Measurements from ENCODE around the gene STK32B. TPM values are rescaled to one million over a fixed set of nuclear protein-coding genes. Genes with fewer than 3 reads are reported as not detected.

The STK32B gene
- total and polyA plus RNA-seq, 2 experiments from 2014 or later, result 0.71 to 2.3 TPM

DNA sequence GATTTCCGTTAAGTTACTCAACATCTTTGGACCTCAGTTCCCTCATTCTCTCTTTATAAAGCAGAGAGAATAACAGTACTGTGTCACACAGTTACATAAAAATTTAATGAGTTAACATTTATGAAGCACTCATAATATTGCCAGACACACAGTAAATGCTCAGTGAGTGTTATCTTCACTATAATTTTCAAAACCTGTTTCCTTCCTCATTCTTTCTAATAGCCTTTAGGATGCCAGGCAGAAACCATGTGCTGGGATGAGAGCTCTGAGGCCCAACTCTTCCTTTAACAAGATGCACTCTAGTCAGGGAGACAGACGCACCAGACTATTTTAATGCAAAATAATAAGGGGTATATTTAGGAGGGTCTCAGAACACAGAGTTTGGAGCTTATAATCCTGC lies 208.2 kb downstream of the STK32B start:
- no peaks in the 10 kb centered on the region for H3K79me2 ChIP-seq (replicated peaks; ENCODE audit: insufficient read depth)
- no peaks in the 10 kb centered on the region for H4K20me1 ChIP-seq (replicated peaks; ENCODE audit: insufficient read depth)
- no peaks in the 10 kb centered on the region for H3K4me1 ChIP-seq (ENCODE audit: insufficient read depth)
- H3K4me2 ChIP-seq, result no peak overlapping the region
- no peak for ATAC-seq
- no peak overlapping the region for H3K4me3 ChIP-seq
- H3K9me3 Mint-ChIP-seq, result no peaks in the 10 kb centered on the region
- no peaks in the 10 kb centered on the region for H3K36me3 ChIP-seq (ENCODE audit: insufficient read depth)
- peaks cover 3% of the 10 kb centered on the region for H3K27me3 Mint-ChIP-seq (ENCODE audit: insufficient read depth, low read depth, poor library complexity)
- H3F3A ChIP-seq (replicated peaks; ENCODE audit: low read depth), result no peaks in the 10 kb centered on the region
- no peak overlapping the region for H3K27ac Mint-ChIP-seq
- DNase-seq (ENCODE audit: low spot score), result no peak
- no peaks in the 10 kb centered on the region for H3K27me3 ChIP-seq (ENCODE audit: insufficient read depth)
- no peaks in the 10 kb centered on the region for H3K36me3 Mint-ChIP-seq (ENCODE audit: low read depth)
- H2AFZ ChIP-seq, result no peak overlapping the region
- H3K9me2 ChIP-seq (ENCODE audit: insufficient read depth), result no peaks in the 10 kb centered on the region
- no peak overlapping the region for H3K4me3 Mint-ChIP-seq
- TF ChIP-seq, protein P1, sequence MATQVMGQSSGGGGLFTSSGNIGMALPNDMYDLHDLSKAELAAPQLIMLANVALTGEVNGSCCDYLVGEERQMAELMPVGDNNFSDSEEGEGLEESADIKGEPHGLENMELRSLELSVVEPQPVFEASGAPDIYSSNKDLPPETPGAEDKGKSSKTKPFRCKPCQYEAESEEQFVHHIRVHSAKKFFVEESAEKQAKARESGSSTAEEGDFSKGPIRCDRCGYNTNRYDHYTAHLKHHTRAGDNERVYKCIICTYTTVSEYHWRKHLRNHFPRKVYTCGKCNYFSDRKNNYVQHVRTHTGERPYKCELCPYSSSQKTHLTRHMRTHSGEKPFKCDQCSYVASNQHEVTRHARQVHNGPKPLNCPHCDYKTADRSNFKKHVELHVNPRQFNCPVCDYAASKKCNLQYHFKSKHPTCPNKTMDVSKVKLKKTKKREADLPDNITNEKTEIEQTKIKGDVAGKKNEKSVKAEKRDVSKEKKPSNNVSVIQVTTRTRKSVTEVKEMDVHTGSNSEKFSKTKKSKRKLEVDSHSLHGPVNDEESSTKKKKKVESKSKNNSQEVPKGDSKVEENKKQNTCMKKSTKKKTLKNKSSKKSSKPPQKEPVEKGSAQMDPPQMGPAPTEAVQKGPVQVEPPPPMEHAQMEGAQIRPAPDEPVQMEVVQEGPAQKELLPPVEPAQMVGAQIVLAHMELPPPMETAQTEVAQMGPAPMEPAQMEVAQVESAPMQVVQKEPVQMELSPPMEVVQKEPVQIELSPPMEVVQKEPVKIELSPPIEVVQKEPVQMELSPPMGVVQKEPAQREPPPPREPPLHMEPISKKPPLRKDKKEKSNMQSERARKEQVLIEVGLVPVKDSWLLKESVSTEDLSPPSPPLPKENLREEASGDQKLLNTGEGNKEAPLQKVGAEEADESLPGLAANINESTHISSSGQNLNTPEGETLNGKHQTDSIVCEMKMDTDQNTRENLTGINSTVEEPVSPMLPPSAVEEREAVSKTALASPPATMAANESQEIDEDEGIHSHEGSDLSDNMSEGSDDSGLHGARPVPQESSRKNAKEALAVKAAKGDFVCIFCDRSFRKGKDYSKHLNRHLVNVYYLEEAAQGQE (IDR thresholded peaks at IDR 0.05; ENCODE audit: unreplicated experiment), result no peak
- TF ChIP-seq JUNB (IDR thresholded peaks at IDR 0.05; ENCODE audit: unreplicated experiment) (no peak), ZNF331 (CRISPR knock-in tag; IDR thresholded peaks at IDR 0.05; ENCODE audit: low read depth) (no peak), CREB1 (CRISPR knock-in tag; IDR thresholded peaks at IDR 0.05; ENCODE audit: low read depth) (no peak), POLR2AphosphoS5 (IDR thresholded peaks at IDR 0.05; ENCODE audit: low read depth) (no peak), NANOG (IDR thresholded peaks at IDR 0.05; ENCODE audit: borderline replicate concordance) (no peak), STAT1 (IDR thresholded peaks at IDR 0.05; ENCODE audit: unreplicated experiment) (no peak)
- TF ChIP-seq, protein P2, sequence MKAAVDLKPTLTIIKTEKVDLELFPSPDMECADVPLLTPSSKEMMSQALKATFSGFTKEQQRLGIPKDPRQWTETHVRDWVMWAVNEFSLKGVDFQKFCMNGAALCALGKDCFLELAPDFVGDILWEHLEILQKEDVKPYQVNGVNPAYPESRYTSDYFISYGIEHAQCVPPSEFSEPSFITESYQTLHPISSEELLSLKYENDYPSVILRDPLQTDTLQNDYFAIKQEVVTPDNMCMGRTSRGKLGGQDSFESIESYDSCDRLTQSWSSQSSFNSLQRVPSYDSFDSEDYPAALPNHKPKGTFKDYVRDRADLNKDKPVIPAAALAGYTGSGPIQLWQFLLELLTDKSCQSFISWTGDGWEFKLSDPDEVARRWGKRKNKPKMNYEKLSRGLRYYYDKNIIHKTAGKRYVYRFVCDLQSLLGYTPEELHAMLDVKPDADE (IDR thresholded peaks at IDR 0.05), result no peak
- no peak overlapping the region for H3K27ac ChIP-seq (ENCODE audit: low read depth)
- H3K4me1 Mint-ChIP-seq, result no peaks in the 10 kb centered on the region

DNA sequence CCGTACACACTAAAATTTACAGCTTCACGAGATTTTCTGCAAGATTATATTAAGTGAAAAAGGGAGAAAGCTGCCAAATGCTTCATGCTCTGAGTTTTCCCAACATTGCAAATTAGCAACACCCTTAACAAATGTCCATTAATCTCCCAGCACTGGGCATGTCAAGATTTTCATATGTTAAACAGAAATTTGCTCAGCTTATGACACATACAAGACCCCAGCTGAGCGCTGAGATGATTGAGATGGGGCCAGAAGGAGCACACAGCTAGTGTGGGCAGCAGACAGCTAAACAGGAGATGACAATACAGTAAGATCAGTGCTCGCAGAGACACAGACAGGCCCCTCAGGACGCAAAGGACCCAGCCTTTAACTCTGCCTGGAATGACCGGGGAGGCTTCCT lies 208.8 kb downstream of the STK32B start:
- DNase-seq (ENCODE audit: low spot score) (no peak), ATAC-seq (no peak)
- no peak overlapping the region for H3K27ac Mint-ChIP-seq
- H3K36me3 ChIP-seq (ENCODE audit: insufficient read depth), result no peaks in the 10 kb centered on the region
- no peaks in the 10 kb centered on the region for H3K36me3 Mint-ChIP-seq (ENCODE audit: low read depth)
- H3K79me2 ChIP-seq (replicated peaks; ENCODE audit: insufficient read depth), result no peaks in the 10 kb centered on the region
- no peak overlapping the region for H3K4me2 ChIP-seq
- H2AFZ ChIP-seq, result no peak overlapping the region
- H3K27me3 Mint-ChIP-seq (ENCODE audit: insufficient read depth, low read depth, poor library complexity), result peaks cover 3% of the 10 kb centered on the region
- H3K4me3 ChIP-seq, result no peak overlapping the region
- H3K9me2 ChIP-seq (ENCODE audit: insufficient read depth), result no peaks in the 10 kb centered on the region
- no peaks in the 10 kb centered on the region for H3K4me1 ChIP-seq (ENCODE audit: insufficient read depth)
- no peaks in the 10 kb centered on the region for H4K20me1 ChIP-seq (replicated peaks; ENCODE audit: insufficient read depth)
- H3K27me3 ChIP-seq (ENCODE audit: insufficient read depth), result no peaks in the 10 kb centered on the region
- H3K27ac ChIP-seq (ENCODE audit: low read depth), result no peak overlapping the region
- no peaks in the 10 kb centered on the region for H3F3A ChIP-seq (replicated peaks; ENCODE audit: low read depth)
- no peak overlapping the region for H3K4me3 Mint-ChIP-seq
- no peaks in the 10 kb centered on the region for H3K9me3 Mint-ChIP-seq
- H3K4me1 Mint-ChIP-seq, result no peaks in the 10 kb centered on the region
- TF ChIP-seq, protein P3, sequence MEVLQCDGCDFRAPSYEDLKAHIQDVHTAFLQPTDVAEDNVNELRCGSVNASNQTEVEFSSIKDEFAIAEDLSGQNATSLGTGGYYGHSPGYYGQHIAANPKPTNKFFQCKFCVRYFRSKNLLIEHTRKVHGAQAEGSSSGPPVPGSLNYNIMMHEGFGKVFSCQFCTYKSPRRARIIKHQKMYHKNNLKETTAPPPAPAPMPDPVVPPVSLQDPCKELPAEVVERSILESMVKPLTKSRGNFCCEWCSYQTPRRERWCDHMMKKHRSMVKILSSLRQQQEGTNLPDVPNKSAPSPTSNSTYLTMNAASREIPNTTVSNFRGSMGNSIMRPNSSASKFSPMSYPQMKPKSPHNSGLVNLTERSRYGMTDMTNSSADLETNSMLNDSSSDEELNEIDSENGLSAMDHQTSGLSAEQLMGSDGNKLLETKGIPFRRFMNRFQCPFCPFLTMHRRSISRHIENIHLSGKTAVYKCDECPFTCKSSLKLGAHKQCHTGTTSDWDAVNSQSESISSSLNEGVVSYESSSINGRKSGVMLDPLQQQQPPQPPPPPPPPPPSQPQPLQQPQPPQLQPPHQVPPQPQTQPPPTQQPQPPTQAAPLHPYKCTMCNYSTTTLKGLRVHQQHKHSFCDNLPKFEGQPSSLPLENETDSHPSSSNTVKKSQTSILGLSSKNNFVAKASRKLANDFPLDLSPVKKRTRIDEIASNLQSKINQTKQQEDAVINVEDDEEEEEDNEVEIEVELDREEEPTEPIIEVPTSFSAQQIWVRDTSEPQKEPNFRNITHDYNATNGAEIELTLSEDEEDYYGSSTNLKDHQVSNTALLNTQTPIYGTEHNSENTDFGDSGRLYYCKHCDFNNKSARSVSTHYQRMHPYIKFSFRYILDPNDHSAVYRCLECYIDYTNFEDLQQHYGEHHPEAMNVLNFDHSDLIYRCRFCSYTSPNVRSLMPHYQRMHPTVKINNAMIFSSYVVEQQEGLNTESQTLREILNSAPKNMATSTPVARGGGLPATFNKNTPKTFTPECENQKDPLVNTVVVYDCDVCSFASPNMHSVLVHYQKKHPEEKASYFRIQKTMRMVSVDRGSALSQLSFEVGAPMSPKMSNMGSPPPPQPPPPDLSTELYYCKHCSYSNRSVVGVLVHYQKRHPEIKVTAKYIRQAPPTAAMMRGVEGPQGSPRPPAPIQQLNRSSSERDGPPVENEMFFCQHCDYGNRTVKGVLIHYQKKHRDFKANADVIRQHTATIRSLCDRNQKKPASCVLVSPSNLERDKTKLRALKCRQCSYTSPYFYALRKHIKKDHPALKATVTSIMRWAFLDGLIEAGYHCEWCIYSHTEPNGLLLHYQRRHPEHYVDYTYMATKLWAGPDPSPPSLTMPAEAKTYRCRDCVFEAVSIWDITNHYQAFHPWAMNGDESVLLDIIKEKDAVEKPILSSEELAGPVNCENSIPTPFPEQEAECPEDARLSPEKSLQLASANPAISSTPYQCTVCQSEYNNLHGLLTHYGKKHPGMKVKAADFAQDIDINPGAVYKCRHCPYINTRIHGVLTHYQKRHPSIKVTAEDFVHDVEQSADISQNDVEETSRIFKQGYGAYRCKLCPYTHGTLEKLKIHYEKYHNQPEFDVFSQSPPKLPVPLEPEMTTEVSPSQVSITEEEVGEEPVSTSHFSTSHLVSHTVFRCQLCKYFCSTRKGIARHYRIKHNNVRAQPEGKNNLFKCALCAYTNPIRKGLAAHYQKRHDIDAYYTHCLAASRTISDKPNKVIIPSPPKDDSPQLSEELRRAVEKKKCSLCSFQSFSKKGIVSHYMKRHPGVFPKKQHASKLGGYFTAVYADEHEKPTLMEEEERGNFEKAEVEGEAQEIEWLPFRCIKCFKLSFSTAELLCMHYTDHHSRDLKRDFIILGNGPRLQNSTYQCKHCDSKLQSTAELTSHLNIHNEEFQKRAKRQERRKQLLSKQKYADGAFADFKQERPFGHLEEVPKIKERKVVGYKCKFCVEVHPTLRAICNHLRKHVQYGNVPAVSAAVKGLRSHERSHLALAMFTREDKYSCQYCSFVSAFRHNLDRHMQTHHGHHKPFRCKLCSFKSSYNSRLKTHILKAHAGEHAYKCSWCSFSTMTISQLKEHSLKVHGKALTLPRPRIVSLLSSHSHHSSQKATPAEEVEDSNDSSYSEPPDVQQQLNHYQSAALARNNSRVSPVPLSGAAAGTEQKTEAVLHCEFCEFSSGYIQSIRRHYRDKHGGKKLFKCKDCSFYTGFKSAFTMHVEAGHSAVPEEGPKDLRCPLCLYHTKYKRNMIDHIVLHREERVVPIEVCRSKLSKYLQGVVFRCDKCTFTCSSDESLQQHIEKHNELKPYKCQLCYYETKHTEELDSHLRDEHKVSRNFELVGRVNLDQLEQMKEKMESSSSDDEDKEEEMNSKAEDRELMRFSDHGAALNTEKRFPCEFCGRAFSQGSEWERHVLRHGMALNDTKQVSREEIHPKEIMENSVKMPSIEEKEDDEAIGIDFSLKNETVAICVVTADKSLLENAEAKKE (CRISPR knock-in tag; IDR thresholded peaks at IDR 0.05), result no peak
- TF ChIP-seq, protein P4, sequence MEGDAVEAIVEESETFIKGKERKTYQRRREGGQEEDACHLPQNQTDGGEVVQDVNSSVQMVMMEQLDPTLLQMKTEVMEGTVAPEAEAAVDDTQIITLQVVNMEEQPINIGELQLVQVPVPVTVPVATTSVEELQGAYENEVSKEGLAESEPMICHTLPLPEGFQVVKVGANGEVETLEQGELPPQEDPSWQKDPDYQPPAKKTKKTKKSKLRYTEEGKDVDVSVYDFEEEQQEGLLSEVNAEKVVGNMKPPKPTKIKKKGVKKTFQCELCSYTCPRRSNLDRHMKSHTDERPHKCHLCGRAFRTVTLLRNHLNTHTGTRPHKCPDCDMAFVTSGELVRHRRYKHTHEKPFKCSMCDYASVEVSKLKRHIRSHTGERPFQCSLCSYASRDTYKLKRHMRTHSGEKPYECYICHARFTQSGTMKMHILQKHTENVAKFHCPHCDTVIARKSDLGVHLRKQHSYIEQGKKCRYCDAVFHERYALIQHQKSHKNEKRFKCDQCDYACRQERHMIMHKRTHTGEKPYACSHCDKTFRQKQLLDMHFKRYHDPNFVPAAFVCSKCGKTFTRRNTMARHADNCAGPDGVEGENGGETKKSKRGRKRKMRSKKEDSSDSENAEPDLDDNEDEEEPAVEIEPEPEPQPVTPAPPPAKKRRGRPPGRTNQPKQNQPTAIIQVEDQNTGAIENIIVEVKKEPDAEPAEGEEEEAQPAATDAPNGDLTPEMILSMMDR (conservative IDR thresholded peaks at IDR 0.05; ENCODE audit: low read depth in 2 of 2), result no peak
- TF ChIP-seq STAT1 (IDR thresholded peaks at IDR 0.05; ENCODE audit: unreplicated experiment) (no peak), NANOG (IDR thresholded peaks at IDR 0.05; ENCODE audit: borderline replicate concordance) (no peak)
